H1 (cell line): ENCODE measurements around the gene NT5M. TPM values are rescaled to one million over a fixed set of nuclear protein-coding genes. Genes with fewer than 3 reads are reported as not detected.

Experiments
- CTCF ChIA-PET: fragments of 300-600 bp; sonication (Branson Sonifier 250); formaldehyde crosslinking; loops from one replicate; lab custom pipeline; 2021; ENCODE audit not compliant: partially characterized antibody; lab: Charles Lee
- POLR2A ChIA-PET: fragments of 300-600 bp; sonication (Branson Sonifier 250); formaldehyde crosslinking; loops from one replicate; lab custom pipeline; 2021; ENCODE audit warnings: inconsistent platforms; ENCODE audit not compliant: partially characterized antibody; lab: Charles Lee
- DNase-seq, 2 experiments: peaks; one replicate each; pipeline versions ENCODE4 v3.0.0 to v3.0.0-alpha.2; 2010 to 2022; ENCODE audit warnings: low spot score in 2 of 2, low read depth in 1 of 2, mixed read lengths in 1 of 2
- FAIRE-seq: peaks from 2 replicates; lab custom pipeline; 2011; peaks lifted over from hg19 to GRCh38; lab: Jason Lieb, UNC
- H2AFZ ChIP-seq: 2 replicates; pipeline ENCODE4 v1.8.1; 2012; ENCODE audit warnings: low read length, inconsistent platforms
- H2AK5ac ChIP-seq: 2 replicates; pipeline ENCODE4 v1.6.1; 2013; ENCODE audit warnings: low read depth, low read length
- H2BK120ac ChIP-seq: replicated peaks from 2 replicates; pipeline ENCODE3; 2013; ENCODE audit warnings: low read depth, low read length, inconsistent platforms
- H2BK12ac ChIP-seq: 2 replicates; pipeline ENCODE4 v1.6.1; 2013; ENCODE audit warnings: low read depth, low read length
- H2BK15ac ChIP-seq: 2 replicates; pipeline ENCODE4 v1.6.1; 2013; ENCODE audit warnings: low read length
- H2BK20ac ChIP-seq: 2 replicates; pipeline ENCODE4 v1.6.1; 2013; ENCODE audit warnings: low read length
- H2BK5ac ChIP-seq: 2 replicates; pipeline ENCODE4 v1.6.1; 2013; ENCODE audit warnings: low read depth, low read length
- H3K14ac ChIP-seq: 2 replicates; pipeline ENCODE4 v1.6.1; 2013; ENCODE audit warnings: inconsistent platforms; ENCODE audit not compliant: insufficient read length
- H3K18ac ChIP-seq: 2 replicates; pipeline ENCODE4 v1.6.1; 2013; ENCODE audit warnings: low read length; ENCODE audit errors: extremely low read depth
- H3K23ac ChIP-seq: 2 replicates; pipeline ENCODE4 v1.6.1; 2013; ENCODE audit warnings: inconsistent platforms; ENCODE audit not compliant: insufficient read length
- H3K23me2 ChIP-seq: 2 replicates; pipeline ENCODE4 v1.6.1; 2013; ENCODE audit warnings: low read depth, low read length
- H3K27ac ChIP-seq: 2 replicates; pipeline ENCODE4 v1.6.1; 2011; ENCODE audit warnings: low read depth, low read length, inconsistent platforms
- H3K27me3 ChIP-seq, 4 experiments: replicated peaks in 1 of 4; 1 replicate in 1 of 4; 2 replicates in 3 of 4; pipeline versions ENCODE4 v1.6.1 to v1.8.1; 2011 to 2013; ENCODE audit warnings: low read length in 3 of 4, mild to moderate bottlenecking in 3 of 4, inconsistent platforms in 2 of 4, mixed read lengths in 2 of 4, moderate library complexity in 1 of 4; ENCODE audit not compliant: control insufficient read depth in 3 of 4, insufficient read depth in 3 of 4; ENCODE audit errors: extremely low read depth in 1 of 4
- H3K36me3 ChIP-seq, 4 experiments: 2 replicates each; pipeline versions ENCODE4 v1.6.1 to v1.8.1; 2011 to 2013; ENCODE audit warnings: mild to moderate bottlenecking in 4 of 4, low read length in 3 of 4, moderate library complexity in 2 of 4, control low read depth in 1 of 4, inconsistent platforms in 1 of 4; ENCODE audit not compliant: insufficient read depth in 4 of 4, control insufficient read depth in 2 of 4
- H3K4ac ChIP-seq: replicated peaks from 2 replicates; pipeline ENCODE3; 2013; ENCODE audit warnings: low read length, low read depth, mixed read lengths, inconsistent platforms; ENCODE audit not compliant: insufficient read length
- H3K4me1 ChIP-seq, 4 experiments: replicated peaks in 1 of 4; 1 replicate in 1 of 4; 2 replicates in 3 of 4; pipeline versions ENCODE4 v1.6.1 to v1.8.1; 2011 to 2013; ENCODE audit warnings: low read length in 3 of 4, inconsistent platforms in 2 of 4, mixed read lengths in 1 of 4; ENCODE audit not compliant: insufficient read depth in 4 of 4, control insufficient read depth in 3 of 4
- H3K4me2 ChIP-seq, 2 experiments: 2 replicates each; pipeline versions ENCODE4 v1.6.1 to v1.8.1; 2011 to 2013; ENCODE audit warnings: low read depth in 2 of 2, low read length in 2 of 2, control low read depth in 1 of 2, inconsistent platforms in 1 of 2, mild to moderate bottlenecking in 1 of 2; ENCODE audit not compliant: insufficient read depth in 1 of 2
- H3K4me3 ChIP-seq, 4 experiments: fragments of 200-600, 300-600 bp in 1 of 4; sonication (generic), shearing (Covaris generic), sonication (Bioruptor Twin) in 1 of 4; 2 replicates each; pipeline versions ENCODE4 v1.5.1 to v1.8.1; 2011 to 2016; ENCODE audit warnings: low read length in 4 of 4, low read depth in 3 of 4, control low read depth in 2 of 4, inconsistent platforms in 2 of 4, mild to moderate bottlenecking in 2 of 4, mixed read lengths in 1 of 4, moderate library complexity in 1 of 4; ENCODE audit not compliant: insufficient read depth in 2 of 4; ENCODE audit errors: extremely low read depth in 1 of 4
- H3K56ac ChIP-seq: replicated peaks from 2 replicates; pipeline ENCODE3; 2013; ENCODE audit warnings: low read depth, mild to moderate bottlenecking, mixed read lengths, low read length, inconsistent platforms; ENCODE audit not compliant: insufficient read length
- H3K79me1 ChIP-seq: 2 replicates; pipeline ENCODE4 v1.6.1; 2013; ENCODE audit warnings: low read depth, low read length, control low read depth
- H3K79me2 ChIP-seq, 2 experiments: 2 replicates each; pipeline versions ENCODE4 v1.6.1 to v1.8.1; 2012 to 2013; ENCODE audit warnings: low read length in 2 of 2, mild to moderate bottlenecking in 2 of 2, inconsistent platforms in 1 of 2; ENCODE audit not compliant: insufficient read depth in 2 of 2, control insufficient read depth in 1 of 2
- H3K9ac ChIP-seq, 4 experiments: replicated peaks in 1 of 4; 1 replicate in 1 of 4; 2 replicates in 3 of 4; pipeline versions ENCODE4 v1.6.1 to v1.8.1; 2011 to 2013; ENCODE audit warnings: low read depth in 3 of 4, low read length in 3 of 4, control low read depth in 2 of 4, mild to moderate bottlenecking in 2 of 4, moderate library complexity in 2 of 4, inconsistent platforms in 1 of 4; ENCODE audit errors: extremely low read depth in 1 of 4
- H3K9me3 ChIP-seq, 2 experiments: 2 replicates each; pipeline versions ENCODE4 v1.6.1 to v1.8.1; 2012 to 2013; ENCODE audit warnings: mild to moderate bottlenecking in 2 of 2, moderate library complexity in 2 of 2, control low read depth in 1 of 2, inconsistent platforms in 1 of 2, low read depth in 1 of 2, low read length in 1 of 2, mixed read lengths in 1 of 2; ENCODE audit not compliant: insufficient read depth in 2 of 2
- H4K20me1 ChIP-seq, 2 experiments: replicated peaks in 1 of 2; 2 replicates each; pipeline versions ENCODE3 to v1.8.1; 2011 to 2013; ENCODE audit warnings: inconsistent platforms in 2 of 2, low read length in 2 of 2, mild to moderate bottlenecking in 1 of 2; ENCODE audit not compliant: insufficient read depth in 2 of 2, control insufficient read depth in 1 of 2
- H4K5ac ChIP-seq: 2 replicates; pipeline ENCODE4 v1.6.1; 2013; ENCODE audit warnings: low read length, low read depth, mixed read lengths, inconsistent platforms; ENCODE audit not compliant: insufficient read length
- H4K8ac ChIP-seq: 2 replicates; pipeline ENCODE4 v1.8.0; 2013; ENCODE audit warnings: mild to moderate bottlenecking, moderate library complexity, low read length, inconsistent platforms; ENCODE audit not compliant: insufficient read depth; ENCODE audit errors: extremely low read depth
- H4K91ac ChIP-seq: replicated peaks from 2 replicates; pipeline ENCODE3; 2013; ENCODE audit warnings: low read length, mixed read lengths, inconsistent platforms; ENCODE audit not compliant: insufficient read length
- ASH2L ChIP-seq: fragments of 200-600, 300-600 bp; sonication (generic); IDR thresholded peaks from one replicate; pipeline ENCODE4 v1.7.1; 2017; ENCODE audit warnings: low read length
- POLR2AphosphoS5 ChIP-seq: IDR thresholded peaks from 2 replicates; pipeline ENCODE4 v1.6.1; 2011; ENCODE audit warnings: low read depth, low read length
- RAD21 ChIP-seq, 2 experiments: IDR thresholded peaks in 1 of 2; conservative IDR thresholded peaks in 1 of 2; 2 replicates each; pipeline ENCODE4 v1.6.1; 2011; ENCODE audit warnings: low read depth in 2 of 2, low read length in 2 of 2, improper control_type of control experiment in 1 of 2, inconsistent platforms in 1 of 2, mild to moderate bottlenecking in 1 of 2, moderate library complexity in 1 of 2
- RBBP5 ChIP-seq: IDR thresholded peaks from 2 replicates; pipeline ENCODE4 v1.7.1; 2012; ENCODE audit warnings: low read depth, mild to moderate bottlenecking, inconsistent platforms, low read length, moderate library complexity, borderline replicate concordance
- SP1 ChIP-seq: IDR thresholded peaks from 2 replicates; pipeline ENCODE4 v1.6.1; 2011; ENCODE audit warnings: low read depth, low read length
- TAF1 ChIP-seq: IDR thresholded peaks from 2 replicates; pipeline ENCODE4 v1.6.1; 2011; ENCODE audit warnings: mild to moderate bottlenecking, low read depth, low read length
- TEAD4 ChIP-seq: IDR thresholded peaks from 2 replicates; pipeline ENCODE4 v1.6.1; 2012; ENCODE audit warnings: low read depth, low read length, inconsistent platforms, mixed read lengths
- WGBS, 2 experiments: shearing (Covaris generic) in 1 of 2; methylation state at CpG; one replicate each; pipeline versions ENCODE4 v1.1.6 to v1.1.7; 2013 to 2015; ENCODE audit warnings: low lambda C conversion rate in 2 of 2, mixed read lengths in 2 of 2, inconsistent platforms in 1 of 2, low coverage in 1 of 2, missing lambda C conversion rate in 1 of 2; ENCODE audit not compliant: insufficient replicate concordance in 2 of 2, insufficient coverage in 1 of 2, insufficient read length in 1 of 2; ENCODE audit errors: extremely low coverage in 1 of 2, missing lambda C conversion rate in 1 of 2; 5-methylcytosine and 5-hydroxymethylcytosine counted together
- polyA plus RNA-seq, 7 experiments: library from polyadenylated mRNA; depleted of rRNA in 3 of 7; stranded (reverse) in 5 of 7; unstranded in 2 of 7; fragments of >200 nt in 5 of 7; fragments of 200-250 nt in 2 of 7; gene quantifications; 1 replicate in 5 of 7; 2 replicates in 1 of 7; 4 replicates in 1 of 7; pipeline versions ENCODE4 v1.2.1 to v1.2.3, GENCODE V29; 2011 to 2013; ENCODE audit warnings: missing spikeins in 2 of 7, mixed read lengths in 2 of 7
- total RNA-seq: library from RNA; stranded (reverse); fragmentation: NEBNext Ultra II Directional; extraction: Animal tissue kit (Norgen Biotek cat#: 25700); gene quantifications from 2 replicates; pipeline ENCODE4 v1.2.1, GENCODE V29; 2021
- TF ChIP-seq, protein P1 (sequence below), 3 experiments: IDR thresholded peaks; 1 replicate in 2 of 3; 2 replicates in 1 of 3; pipeline versions ENCODE4 v1.5.1 to v1.6.1; 2011; ENCODE audit warnings: low read length in 3 of 3, mild to moderate bottlenecking in 3 of 3, inconsistent platforms in 2 of 3, low read depth in 1 of 3, moderate library complexity in 1 of 3; ENCODE audit not compliant: insufficient read depth in 1 of 3; ENCODE audit errors: control extremely low read depth in 1 of 3

Gene NT5M
- total and polyA plus RNA-seq, 2 of the 8 experiments (the other 6 are each of a cell fraction or from before 2014, with no cell fraction given): 7.6 to 18.2 TPM

DNA sequence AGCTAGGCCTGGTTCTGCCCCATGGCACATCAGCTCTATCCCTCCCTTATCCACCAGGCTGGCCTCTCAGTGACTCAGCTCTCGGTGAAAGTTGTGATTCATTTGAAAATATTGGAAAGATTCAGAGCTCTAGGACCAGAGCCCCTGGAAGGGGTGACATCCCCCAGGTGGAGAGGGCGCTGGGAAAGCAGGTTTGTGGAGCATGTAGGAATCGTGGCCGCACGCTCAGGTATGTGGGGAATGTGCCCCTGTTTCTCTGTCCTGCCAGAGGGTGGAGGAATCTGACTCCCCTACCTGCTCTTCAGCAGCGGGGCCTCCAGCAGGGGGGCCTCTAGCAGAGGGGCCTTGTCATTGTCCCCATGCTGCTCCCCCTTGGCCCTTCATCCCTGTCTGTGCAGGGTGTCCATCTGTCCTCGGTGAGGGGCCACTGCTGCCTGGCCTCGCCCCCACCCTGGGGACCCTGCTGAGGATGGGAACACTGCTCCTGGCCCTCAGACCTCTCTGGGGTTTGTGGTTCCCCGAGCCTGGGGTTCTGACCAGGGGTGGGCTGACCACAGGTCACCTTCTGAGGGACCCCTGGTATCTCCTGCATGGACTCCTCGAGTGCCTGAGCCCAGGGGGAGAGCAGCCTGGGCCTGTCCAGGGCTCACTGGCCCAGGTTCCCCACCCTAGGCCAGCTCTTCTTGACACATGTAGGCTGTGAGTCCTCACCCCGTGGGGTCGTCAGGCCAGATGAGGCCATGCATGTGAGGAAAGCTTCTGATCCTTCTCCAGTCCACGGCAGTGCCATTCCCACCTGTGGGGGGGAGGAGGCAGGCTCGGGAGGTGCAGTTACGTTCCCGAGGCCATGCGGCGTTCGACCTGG is 47.5 kb downstream of the NT5M start:
- no peak for FAIRE-seq
- TF ChIP-seq ASH2L (peak; percentile 47), TAF1 (no peak), RBBP5 (0 out of 2 replicates have a peak, but pooled peaks have one; percentile 35), POLR2AphosphoS5 (0 out of 2 replicates have a peak, but pooled peaks have one; percentile 28), SP1 (peak; percentile 58; the same call in 1 of the 2 replicates), TEAD4 (peak; percentile 98), RAD21 (IDR thresholded peaks at IDR 0.05 in 1 of 2, conservative IDR thresholded peaks at IDR 0.05 in 1 of 2; ENCODE audit: low read depth in 2 of 2, low read length in 2 of 2) (peak in 1 of 2 experiments; percentile 5; a peak in 1 of 4 replicates)
- TF ChIP-seq, protein P1, sequence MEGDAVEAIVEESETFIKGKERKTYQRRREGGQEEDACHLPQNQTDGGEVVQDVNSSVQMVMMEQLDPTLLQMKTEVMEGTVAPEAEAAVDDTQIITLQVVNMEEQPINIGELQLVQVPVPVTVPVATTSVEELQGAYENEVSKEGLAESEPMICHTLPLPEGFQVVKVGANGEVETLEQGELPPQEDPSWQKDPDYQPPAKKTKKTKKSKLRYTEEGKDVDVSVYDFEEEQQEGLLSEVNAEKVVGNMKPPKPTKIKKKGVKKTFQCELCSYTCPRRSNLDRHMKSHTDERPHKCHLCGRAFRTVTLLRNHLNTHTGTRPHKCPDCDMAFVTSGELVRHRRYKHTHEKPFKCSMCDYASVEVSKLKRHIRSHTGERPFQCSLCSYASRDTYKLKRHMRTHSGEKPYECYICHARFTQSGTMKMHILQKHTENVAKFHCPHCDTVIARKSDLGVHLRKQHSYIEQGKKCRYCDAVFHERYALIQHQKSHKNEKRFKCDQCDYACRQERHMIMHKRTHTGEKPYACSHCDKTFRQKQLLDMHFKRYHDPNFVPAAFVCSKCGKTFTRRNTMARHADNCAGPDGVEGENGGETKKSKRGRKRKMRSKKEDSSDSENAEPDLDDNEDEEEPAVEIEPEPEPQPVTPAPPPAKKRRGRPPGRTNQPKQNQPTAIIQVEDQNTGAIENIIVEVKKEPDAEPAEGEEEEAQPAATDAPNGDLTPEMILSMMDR (IDR thresholded peaks at IDR 0.05; ENCODE audit: control extremely low read depth in 1 of 3, insufficient read depth in 1 of 3, low read depth in 1 of 3, low read length in 3 of 3): peak in 1 of 3 experiments; percentile 5; a peak in 1 of 4 replicates

More for the DNA sequence above, 47.5 kb downstream of the NT5M start:
- Histone ChIP-seq H2BK15ac (0 out of 2 replicates have a peak overlapping the region, but pooled peaks have one; percentile 40), H3K14ac (no peak overlapping the region), H4K91ac (peak overlapping the region; percentile 62), H3K18ac (peak overlapping the region; percentile 78), H3K4me2 (peak overlapping the region in 1 of 2 experiments; percentile 22; a peak in 1 of 4 replicates), H3K56ac (no peak overlapping the region), H3K23me2 (no peaks in the 10 kb centered on the region), H2BK5ac (peak overlapping the region; percentile 18; the same call in 1 of the 2 replicates), H3K4me3 (no peak overlapping the region), H2BK120ac (peak overlapping the region; percentile 28), H3K27me3 (no peaks in the 10 kb centered on the region), H2BK12ac (peak overlapping the region; percentile 60; the same call in 1 of the 2 replicates), H3K79me1 (no peaks in the 10 kb centered on the region), H3K27ac (0 out of 2 replicates have a peak overlapping the region, but pooled peaks have one; percentile 9), H4K20me1 (no peaks in the 10 kb centered on the region), H2AFZ (no peak overlapping the region), H4K5ac (peak overlapping the region; percentile 14), H3K36me3 (no peaks in the 10 kb centered on the region), H3K9ac (no peak overlapping the region), H2BK20ac (peak overlapping the region; percentile 11), H3K79me2 (no peaks in the 10 kb centered on the region), H4K8ac (peak overlapping the region; percentile 53), H3K4me1 (peaks cover 0 to 18% (median 9%) of the 10 kb centered on the region in 4 experiments; a peak in 5 of 7 replicates), H2AK5ac (no peak overlapping the region), H3K23ac (no peak overlapping the region), H3K9me3 (no peaks in the 10 kb centered on the region), H3K4ac (peak overlapping the region; percentile 79)
- ChIA-PET POLR2A (interaction anchor here (0.5 to 1.4 kb wide), 4 partner anchors 70 to 1802 kb away, joined by 3 to 7 read pairs (median 3); partner anchors contain the start of genes COPS3 and RASD1), CTCF (interaction anchor here (0.7 to 8.0 kb wide), 5 partner anchors 17 to 291 kb away, joined by 3 to 94 read pairs (median 3); no protein-coding TSS in a partner anchor)
- WGBS, 2 experiments: 81% methylated on average over 18 of the region's 19 CpGs; no CpG with 5 or more reads in 1 of the 2 experiments
- no peak for DNase-seq
